GM12875 (cell line): ENCODE measurements around the gene EWSR1.

ENCODE experiments used
- H3K4me3 ChIP-seq: one replicate; pipeline ENCODE4 v1.5.1; 2011; ENCODE audit warnings: low read depth, low read length, control low read depth
- CTCF ChIP-seq: IDR thresholded peaks from 2 replicates; pipeline ENCODE4 v1.5.1; 2011; ENCODE audit warnings: low read depth, mild to moderate bottlenecking, control low read depth, inconsistent platforms, low read length, moderate library complexity, borderline replicate concordance; ENCODE audit not compliant: insufficient read depth

EWSR1 gene

GRCh38 chr22:29302681-29303465 lies 34.8 kb downstream of the EWSR1 start:
- TF ChIP-seq CTCF = no peak
- no peak overlapping the region for H3K4me3 ChIP-seq

- no peak for TF ChIP-seq CTCF
- H3K4me3 ChIP-seq = no peak overlapping the region
Measured at GRCh38 chr22:29305836-29306174, 37.7 kb downstream of the EWSR1 start.

GRCh38 chr22:29306175-29306834 lies 38.2 kb downstream of the EWSR1 start, which contains the start of gene GAS2L1:
TSS of gene GAS2L1 (plus strand) at chr22:29306650. CDS start at chr22:29308106, 1,456 bp downstream.
- peak; percentile 50; the same call in 1 of the 2 replicates for TF ChIP-seq CTCF
- peak within 1 kb of the TSS; percentile 46 for H3K4me3 ChIP-seq

GRCh38 chr22:29306835-29307595 lies 38.9 kb downstream of the EWSR1 start:
- no peak for TF ChIP-seq CTCF
- peak overlapping the region; percentile 46 for H3K4me3 ChIP-seq

- TF ChIP-seq CTCF = no peak
- H3K4me3 ChIP-seq = no peak overlapping the region
Measured at GRCh38 chr22:29307596-29308147, 39.6 kb downstream of the EWSR1 start.

GRCh38 chr22:29308148-29308790 lies 40.2 kb downstream of the EWSR1 start:
- no peak for TF ChIP-seq CTCF
- H3K4me3 ChIP-seq = no peak overlapping the region
